GM06990 (cell line): ENCODE results near the gene DBN1.

Experiments used
- DNase-seq: peaks from one replicate; pipeline ENCODE4 v3.0.0-alpha.2; 2011; ENCODE audit not compliant: insufficient read length; ENCODE audit errors: extremely low read depth
- H3K27me3 ChIP-seq: replicated peaks from 2 replicates; pipeline ENCODE4 v1.6.0; 2011; ENCODE audit warnings: low read length; ENCODE audit not compliant: control insufficient read depth, insufficient read depth
- H3K36me3 ChIP-seq: 2 replicates; pipeline ENCODE4 v1.5.1; 2011; ENCODE audit warnings: low read length; ENCODE audit not compliant: control insufficient read depth, insufficient read depth
- H3K4me3 ChIP-seq: replicated peaks from 2 replicates; pipeline ENCODE4 v1.5.1; 2011; ENCODE audit warnings: low read depth, mild to moderate bottlenecking, control low read depth, low read length
- CTCF ChIP-seq: IDR thresholded peaks from 2 replicates; pipeline ENCODE4 v1.5.1; 2011; ENCODE audit warnings: low read length, control low read depth, mild to moderate bottlenecking, inconsistent platforms; ENCODE audit not compliant: insufficient read depth, poor library complexity, severe bottlenecking

DBN1 gene

DNA sequence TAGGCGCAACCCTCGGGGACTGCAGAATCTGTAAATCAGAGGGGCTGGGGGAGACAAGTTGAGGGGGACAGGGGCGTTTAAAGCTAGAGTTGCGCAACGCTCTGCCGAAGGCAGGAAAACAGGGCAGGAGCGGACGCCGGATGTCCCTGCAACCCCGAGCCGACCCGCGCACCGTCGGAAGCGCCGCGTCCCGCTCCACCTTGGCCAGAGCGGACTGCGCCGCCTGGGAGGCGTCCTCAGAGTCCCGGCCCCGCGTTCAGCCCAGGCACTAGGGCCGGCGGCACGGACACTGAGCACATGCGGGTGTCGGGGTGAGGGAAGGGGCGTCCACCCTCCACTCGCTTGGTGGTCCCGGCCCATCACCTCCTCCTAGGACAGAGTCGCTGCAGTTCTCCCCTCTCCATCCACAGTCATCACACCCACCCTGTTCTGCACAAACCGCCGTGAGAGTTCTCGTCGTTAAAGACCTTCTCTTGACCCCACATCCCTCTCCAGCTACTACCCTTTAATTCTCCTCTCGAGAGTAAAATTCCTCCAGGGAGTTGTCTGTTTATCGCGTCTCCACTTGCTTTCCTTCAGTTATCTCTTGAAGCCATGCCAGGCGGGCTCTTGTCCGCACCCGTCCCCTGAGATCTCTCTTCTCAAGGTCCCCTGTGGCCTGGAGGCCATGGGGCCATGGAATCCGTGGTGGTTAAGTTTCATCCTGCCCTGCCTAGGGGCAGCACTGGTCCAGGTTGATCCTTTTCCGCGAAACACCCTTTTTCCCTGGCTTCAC, 24.8 kb upstream of the DBN1 start:
- Histone ChIP-seq H3K4me3 (peak overlapping the region; percentile 62), H3K36me3 (peaks cover 4% of the 10 kb centered on the region), H3K27me3 (peaks cover 2% of the 10 kb centered on the region)
- TF ChIP-seq CTCF = no peak
- DNase-seq = no peak

GRCh38 chr5:177497292-177498012, 24.0 kb upstream of the DBN1 start, which contains the start of gene PDLIM7:
PDLIM7 (minus strand) TSS chr5:177497604; CDS start chr5:177496512, 1,092 bp downstream.
- peak within 1 kb of the TSS; percentile 62 for H3K4me3 ChIP-seq
- H3K36me3 ChIP-seq = no peaks in the 10 kb centered on the region
- H3K27me3 ChIP-seq = peaks cover 2% of the 10 kb centered on the region
- TF ChIP-seq CTCF = no peak
- DNase-seq = peak; percentile 98

DNA sequence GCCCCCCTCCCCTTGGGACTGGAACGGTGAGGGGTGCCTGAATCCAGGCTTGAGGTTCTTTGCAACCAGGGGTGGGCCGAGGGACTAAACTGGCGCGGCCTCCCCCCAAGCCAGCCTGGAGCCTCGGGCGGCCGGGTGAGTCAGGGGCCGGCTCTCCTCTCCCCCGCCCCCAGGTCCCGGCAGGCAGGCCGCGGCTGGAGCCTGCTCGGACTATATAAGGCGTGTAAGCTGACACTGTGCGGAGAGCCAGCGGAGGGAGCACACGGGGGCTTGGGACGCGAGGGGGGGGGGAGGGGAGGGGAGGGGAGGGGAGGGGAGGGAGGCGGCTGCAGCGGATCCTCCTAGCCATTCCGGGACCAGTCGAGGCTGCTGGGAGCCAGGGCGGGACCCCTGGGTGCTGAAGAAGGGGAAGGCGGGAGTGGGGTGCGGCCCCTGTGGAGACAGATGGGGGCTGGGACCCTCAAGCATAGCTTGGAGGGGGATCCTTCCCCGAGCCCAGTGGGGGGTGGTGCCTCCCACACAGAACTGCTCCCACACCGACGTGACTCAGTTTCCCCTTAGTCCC, 23.4 kb upstream of the DBN1 start:
- Histone ChIP-seq H3K27me3 (peaks cover 2% of the 10 kb centered on the region), H3K36me3 (no peaks in the 10 kb centered on the region; the same call in 1 of the 2 replicates), H3K4me3 (peak overlapping the region; percentile 56)
- DNase-seq = no peak
- no peak for TF ChIP-seq CTCF

DNA sequence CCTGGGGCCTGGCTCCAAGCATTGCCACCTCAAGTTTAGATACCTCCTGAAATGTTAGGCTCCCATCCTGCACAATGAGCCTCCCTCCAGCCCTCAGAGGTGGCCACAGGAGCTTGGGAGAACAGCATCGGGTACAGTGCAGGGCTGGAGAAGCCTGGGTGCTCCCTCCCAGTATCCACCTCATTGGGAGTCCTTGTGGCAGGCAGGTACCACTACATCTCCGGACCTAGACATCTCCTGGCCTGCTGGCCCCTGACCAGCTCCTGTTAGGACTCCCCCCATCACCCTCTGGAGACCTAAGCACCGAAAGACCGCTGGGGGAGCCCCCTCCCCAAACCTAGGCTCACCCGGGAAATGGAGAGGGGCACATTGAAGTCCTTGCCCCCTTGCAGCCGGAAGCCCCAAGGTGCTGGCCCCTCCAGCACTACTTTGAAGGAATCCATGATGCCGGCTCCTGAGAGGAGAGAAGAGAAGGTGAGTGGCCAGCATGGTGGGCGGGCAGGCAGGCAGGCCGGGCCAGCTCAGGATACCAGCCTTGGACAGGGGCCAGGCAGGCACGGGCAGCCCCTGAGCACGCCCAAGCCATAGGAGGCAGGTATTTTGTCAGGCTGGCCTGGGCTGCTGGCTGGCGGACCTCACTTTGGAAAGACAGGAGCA, 22.8 kb upstream of the DBN1 start:
- TF ChIP-seq CTCF = peak; percentile 30
- DNase-seq = no peak
- H3K27me3 ChIP-seq = peaks cover 2% of the 10 kb centered on the region
- H3K4me3 ChIP-seq = peak overlapping the region; percentile 56
- H3K36me3 ChIP-seq = no peaks in the 10 kb centered on the region; the same call in 1 of the 2 replicates

DNA sequence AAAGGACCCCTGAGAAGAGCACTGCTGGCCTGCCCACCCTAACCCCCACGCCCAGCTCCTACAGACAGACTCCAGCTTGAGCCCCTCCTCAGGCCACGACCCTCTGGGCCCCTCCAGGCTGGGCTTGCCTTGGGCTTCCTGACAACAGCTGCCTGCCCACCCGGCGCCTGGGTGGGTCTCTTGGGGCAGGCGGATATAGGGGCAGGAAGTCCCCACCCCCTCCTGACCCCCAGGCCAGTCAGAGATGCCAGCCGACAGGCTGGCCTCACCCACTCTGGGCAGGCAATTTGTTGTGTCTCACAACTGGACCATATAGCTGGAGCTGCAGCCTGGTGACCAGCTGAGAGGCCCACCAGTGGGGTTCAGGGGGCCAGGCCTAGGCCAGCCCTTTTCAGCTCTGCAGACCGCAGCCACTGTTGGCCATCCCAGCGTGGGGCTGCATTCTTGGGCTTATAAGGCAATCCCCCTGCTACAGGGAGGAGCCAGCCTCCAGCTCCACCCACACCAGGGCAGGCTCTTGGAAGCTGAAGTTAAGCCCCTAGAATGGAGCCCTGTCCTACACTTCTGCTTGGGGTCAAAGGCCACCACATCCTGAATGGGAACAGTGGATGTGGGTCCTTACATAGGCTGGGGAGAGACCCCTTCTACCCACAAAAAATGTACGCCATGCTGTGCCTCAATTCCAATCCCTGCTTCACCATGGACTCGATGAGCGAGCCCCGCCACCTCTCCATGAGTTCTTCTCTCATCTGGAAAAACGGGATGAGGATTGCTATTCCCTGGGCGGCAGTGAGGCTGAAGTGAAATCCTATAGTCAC, 22.0 kb upstream of the DBN1 start:
- no peak for TF ChIP-seq CTCF
- no peaks in the 10 kb centered on the region; the same call in 1 of the 2 replicates for H3K36me3 ChIP-seq
- DNase-seq = no peak
- no peak overlapping the region for H3K4me3 ChIP-seq
- H3K27me3 ChIP-seq = peaks cover 2% of the 10 kb centered on the region
